Posterior cingulate gyrus (tissue), 11 donors: Measurements from ENCODE around the gene EDEM2.
"Not testable (repeated sequence)": the region's sequence is repeated elsewhere in the genome, so short reads cannot be mapped to it uniquely, and the experiment has no call there.

Experiments
- DNase-seq, 10 donors: peaks; one replicate each; pipeline versions ENCODE4 v3.0.0 to v3.0.0-alpha.2; 2020 to 2021; ENCODE audit warnings: mixed read lengths in 3 of 10
- intact Hi-C: fragments of 100-400 bp; cut with DNase I; formaldehyde crosslinking; loops from one replicate; pipeline ENCODE4 v1.15.1; 2023

Gene EDEM2

DNA sequence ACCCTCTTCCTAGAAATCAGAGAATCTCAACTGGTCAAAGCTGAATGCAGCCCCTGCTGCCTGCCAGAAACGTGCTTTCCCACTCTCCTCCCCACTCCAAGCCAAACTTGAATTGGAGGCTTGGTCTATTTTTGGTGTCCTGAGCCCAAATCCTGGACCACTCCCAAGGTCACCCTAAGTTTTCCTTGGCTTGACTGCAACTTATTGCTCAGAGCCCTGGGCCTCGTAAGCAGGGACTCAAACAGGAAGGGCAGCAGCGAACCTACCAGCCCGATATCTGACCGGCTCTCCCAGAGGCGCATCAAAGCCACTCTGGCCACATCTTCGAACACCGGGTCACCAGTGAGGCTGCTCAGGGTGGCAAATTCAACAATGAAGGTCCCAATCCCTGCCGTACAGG is 12.7 kb downstream of the EDEM2 start:
- no peak for DNase-seq
- intact Hi-C loops: no loop called here

DNA sequence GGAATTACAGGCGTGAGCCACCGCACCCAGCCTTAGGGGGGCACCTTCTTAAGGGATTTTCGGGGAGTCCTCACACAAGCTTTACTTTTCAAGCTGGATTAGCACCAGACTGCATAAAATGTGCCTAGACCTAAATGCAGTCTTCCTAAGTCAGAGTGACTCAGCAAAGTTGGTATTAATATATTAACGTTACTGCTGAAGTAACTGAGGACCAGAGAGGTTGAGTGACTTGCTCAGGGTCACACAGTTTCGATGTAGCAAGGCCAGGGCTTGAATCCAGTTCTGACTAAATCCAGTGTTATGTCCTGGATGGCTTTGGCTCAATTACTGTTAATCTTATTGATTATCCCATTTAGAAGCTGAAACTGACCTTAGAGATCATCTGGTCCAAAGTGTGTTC is 13.4 kb downstream of the EDEM2 start:
- no peak for DNase-seq
- intact Hi-C loops: no loop called here

DNA sequence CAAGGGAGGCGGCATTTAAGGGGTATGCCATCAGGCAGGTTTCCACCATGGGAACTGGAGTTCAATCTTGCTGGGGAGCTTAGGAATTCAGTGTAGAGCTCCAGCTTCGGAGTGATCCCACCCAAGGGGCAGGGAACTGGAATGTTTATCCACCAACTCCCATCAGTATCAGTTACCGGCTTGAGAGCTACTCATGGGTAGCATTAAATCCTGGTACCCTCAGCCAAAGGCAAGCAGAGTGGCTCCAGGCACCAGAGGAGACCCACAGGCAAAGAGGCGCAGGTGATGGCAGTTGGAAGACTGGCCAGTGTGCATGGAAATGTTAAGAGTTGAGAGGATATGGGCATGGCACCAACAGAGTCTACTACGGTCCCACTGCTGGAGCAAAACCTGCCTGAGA is 14.1 kb downstream of the EDEM2 start:
- no peak for DNase-seq
- intact Hi-C loops: no loop called here

DNA sequence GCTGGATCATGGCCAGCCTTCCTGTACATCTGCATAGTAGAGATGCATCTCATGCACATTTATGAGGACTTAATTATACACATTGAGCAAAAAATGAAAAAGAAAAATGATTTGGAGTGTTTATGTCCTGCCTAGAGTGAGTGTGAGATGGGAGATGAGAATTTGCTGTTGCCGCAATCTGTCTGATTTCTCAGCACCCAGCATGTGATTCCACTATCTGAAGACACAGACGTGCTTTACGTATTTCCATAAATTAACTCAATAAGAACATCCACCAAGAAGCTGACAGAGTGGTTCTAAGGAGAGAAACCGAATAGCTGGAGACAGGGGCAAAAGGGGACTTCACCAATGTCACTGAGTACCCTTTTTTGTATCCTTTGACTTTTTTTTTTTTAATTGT is 15.2 kb downstream of the EDEM2 start:
- no peak for DNase-seq
- intact Hi-C loops: no loop called here

DNA sequence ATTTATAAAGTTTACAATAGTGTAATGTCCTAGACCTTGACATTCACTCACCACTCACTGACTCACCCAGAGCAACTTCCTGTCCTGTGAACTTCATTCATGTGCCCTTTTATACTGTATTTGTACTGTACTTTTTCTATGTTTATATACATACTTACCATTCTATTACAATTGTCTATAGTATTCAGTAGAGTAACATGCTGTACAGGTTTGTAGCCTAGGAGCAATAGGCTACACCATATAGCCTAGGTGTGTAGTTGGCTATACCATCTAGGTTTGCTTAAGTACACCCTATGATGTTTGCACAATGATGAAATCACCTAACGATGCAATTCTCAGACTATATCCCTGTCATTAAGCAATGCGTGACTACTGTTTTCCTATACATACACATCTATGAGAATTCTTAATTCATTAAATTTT is 17.5 kb downstream of the EDEM2 start:
- DNase-seq: no peak
- intact Hi-C loops: no loop called here

DNA sequence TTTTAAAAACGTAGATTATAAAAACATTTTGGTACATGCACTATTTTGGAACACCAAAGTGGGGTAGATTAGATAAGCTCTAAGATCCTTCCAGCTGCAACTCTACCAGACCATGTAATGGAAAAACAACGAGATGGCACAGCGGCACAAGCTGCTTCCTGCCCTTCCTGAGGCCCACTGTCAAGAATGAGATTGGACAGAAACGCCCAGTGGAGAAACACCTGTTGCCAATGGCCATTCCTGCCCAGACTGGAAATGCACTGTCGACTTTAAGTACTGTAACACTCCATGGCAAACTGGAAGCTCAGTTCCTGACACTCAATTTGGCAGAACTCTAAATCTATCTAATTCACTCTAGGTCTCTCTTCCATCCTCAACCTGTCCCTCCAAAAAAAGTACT is 21.4 kb downstream of the EDEM2 start:
- no peak for DNase-seq
- intact Hi-C loops: no loop called here

DNA sequence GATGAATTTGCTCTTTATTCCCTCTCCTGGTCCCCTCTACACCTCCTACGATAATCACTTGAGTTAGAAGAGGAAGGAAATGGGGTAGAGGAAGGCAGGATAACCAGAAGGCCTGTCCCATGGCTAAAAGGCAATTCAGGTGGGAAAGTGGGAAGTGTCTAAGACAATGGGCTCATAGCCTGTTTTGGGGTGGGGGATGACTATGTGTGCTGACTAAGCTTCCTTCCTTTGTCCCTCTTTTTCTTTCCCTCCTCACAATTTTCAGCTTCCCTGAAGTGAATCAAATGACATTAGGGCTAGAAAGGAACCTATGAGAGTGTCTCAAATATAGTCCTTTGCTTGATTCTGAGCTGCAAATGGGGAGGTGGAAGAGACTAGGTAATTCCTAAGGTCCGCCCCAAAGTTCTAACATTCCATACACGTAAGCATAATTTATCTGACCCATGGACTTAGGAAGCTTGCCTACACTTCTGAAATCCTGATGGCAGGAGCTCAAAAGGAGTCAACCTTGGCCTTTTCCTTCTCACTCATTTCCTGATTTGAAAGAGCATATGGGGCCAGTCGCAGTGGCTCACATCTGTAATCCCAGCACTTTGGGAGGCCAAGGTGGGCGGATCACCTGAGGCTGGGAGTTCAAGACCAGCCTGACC is 24.3 kb downstream of the EDEM2 start:
- DNase-seq: no peak
- intact Hi-C loops: no loop called here

DNA sequence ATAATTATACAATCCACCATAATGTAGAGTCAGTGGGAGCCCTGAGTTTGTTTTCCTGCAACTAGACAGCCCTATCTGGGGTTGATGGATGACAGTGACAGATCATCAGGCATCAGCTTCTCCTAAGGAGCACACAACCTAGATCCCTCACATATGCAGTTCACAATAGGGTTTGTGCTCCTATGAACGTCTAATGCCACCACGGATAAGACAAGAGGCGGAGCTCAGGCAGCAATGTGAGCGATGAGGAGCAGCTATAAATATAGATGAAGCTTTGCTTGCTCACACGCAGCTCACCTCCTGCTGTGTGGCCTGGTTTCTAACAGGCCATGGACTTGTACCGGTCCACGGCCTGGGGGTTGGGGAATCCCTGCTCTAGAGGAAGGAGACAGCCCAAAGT is 25.9 kb downstream of the EDEM2 start:
- no peak for DNase-seq
- intact Hi-C loops: no loop called here

DNA sequence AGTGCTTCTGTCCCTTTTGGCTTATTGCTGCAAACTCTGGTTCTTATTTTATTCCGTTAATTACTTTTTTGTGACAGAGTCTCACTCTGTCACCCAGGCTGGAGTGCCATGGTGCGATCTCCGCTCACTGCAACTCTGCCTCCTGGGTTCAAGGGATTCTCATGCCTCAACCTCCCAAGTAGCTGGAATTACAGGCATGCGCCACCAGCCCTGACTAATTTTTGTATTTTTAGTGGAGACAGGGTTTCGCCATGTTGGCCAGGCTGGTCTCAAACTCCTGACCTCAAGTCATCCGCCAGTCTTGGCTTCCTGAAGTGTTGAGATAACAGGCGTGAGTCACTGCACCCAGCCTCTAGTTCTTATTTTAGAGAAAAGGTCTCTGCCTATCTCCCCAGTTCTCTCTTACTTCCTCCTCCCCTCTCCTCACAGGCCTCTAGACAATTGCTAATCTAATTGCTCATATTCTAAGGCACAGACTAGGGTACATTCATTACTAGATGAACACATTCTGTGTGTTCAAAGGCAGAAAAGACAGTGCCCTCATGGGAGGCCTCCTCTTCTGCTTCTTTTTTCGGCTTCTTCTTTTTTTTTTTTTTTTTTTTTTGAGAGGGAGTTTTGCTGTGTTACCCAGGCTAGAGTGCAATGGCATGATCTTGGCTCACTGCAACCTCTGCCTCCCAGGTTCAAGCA is 27.0 kb downstream of the EDEM2 start:
- no peak for DNase-seq
- intact Hi-C loops: no loop called here

DNA sequence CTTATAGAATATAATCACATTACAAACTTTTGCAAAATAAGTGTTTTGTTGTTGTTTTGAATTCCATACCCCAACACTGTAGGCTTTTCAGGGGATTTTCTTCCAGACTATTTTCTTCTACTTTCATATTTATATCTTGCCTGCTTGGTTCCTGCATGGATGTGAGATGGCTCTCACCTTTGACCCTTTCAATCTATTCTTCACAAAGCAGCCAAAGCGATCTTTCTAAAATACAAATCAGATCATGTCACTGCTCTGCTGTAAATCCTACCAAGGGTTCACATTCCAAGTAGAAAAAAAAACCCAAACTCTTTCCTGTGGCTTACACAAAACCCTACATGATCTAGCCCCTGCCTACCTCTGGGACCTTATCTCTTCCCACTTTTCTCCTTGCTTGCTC is 29.5 kb downstream of the EDEM2 start:
- intact Hi-C loops: no loop called here
- DNase-seq: no peak

DNA sequence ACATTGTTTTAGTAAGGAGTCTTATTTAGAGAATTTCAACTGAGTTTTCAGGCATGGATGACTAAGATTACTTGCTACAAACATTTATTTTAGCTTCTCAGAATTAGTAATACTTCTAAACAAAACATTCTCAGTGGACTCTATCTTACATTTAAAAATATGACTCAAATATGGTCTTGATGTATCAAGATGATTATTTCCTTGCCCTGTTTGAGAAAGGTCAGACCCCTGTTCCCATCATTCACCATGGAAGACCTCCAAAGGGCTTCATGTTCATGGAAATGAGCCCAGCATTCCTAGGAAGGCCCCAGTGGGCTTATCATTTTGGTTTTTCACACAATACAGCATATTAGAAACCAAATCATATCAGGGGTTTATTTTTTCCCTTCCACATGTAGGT is 29.9 kb downstream of the EDEM2 start:
- no peak for DNase-seq
- intact Hi-C loops: no loop called here

DNA sequence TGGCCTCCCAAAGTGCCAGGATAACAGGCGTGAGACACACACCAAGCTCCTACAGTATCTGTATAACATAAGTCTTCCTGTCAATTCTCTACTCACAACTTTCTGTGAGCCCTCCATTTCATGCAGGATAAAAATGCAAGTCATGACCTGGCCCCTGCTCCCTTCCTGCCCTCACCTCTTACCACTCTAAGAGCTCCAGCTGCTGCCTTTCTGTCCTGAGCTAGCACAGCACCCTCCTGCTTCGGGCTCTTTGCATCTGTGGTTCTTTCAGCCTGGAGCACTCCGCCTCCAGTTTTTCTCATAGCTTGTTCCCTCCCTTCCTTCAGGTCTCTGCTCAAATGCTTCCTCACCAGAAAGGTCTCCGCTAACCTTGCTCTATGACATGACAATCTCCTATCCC is 30.9 kb downstream of the EDEM2 start:
- no peak for DNase-seq
- intact Hi-C loops: no loop called here

DNA sequence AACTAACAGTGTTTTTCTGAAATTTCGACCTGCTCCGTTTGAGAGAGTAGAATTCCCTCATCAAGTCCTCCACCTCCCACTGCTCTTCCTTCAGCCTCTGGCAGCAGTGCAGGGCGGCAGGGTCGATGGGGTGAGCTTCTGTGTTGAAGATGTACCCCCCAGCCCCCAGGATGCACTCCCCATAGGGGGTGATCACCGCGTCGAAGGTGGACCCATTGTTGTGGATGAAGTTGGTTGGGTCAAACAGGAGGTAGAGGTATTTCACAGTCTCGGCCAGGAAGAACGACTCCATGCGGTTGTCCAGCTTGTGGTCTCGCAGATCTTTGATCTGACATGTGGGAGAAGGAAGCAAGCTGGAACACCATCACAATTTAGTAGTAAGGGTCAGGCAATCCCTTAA is 31.5 kb downstream of the EDEM2 start:
- intact Hi-C loops: no loop called here
- DNase-seq: no peak

DNA sequence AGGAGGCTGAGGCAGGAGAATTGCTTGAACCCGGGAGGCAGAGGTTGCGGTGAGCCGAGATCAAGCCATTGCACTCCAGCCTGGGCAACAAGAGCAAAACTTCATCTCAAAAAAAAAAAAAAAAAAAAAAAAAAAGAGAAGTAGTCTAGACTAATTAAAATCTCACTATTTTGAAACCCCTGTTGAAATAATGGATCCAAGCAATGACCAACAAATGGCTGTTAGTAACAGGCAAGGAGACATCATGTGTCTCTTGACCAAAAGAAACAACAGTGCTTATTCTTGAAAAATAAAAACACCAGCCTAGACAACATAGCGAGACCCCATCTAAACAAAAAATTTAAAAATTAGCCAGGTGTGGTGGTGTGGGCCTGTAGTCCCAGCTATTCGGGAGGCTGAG is 34.9 kb downstream of the EDEM2 start:
- intact Hi-C loops, DNase-seq: not testable (repeated sequence)

DNA sequence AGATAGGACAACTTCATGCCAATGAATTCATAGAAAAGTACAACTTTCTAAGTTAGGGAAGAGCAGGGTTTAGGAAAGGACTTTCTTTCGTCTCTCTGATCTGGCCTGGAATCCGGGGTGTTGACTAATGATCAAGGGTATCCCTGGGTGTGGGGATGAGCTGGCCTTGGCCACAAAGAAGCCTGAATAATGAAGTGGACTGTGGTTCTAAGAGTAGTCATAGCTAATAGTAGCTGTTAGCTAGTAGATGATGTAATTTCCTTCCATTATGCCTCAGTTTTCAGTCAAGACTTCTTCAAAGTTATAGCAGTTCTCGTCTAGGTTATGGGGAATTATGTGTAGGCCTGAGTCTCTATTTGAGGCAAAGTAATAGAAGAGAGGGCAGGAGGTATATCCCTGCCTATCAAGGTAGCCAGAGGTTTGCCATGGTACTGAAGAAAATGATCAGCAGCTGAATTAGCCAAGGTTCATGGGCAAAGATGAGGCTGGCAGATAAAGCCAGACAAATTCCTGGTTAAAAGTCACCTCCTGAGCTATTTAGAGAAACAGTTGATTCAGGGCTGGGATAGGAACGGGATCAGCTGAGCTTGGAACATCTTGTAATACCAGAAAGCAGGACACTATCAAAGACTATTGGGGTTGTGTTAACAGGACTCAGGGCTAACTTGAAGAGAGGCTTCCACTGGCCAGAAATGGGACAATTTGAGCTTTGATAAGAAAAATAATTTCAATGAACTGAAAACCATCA is 35.8 kb downstream of the EDEM2 start:
- DNase-seq: no peak
- intact Hi-C loops: no loop called here

DNA sequence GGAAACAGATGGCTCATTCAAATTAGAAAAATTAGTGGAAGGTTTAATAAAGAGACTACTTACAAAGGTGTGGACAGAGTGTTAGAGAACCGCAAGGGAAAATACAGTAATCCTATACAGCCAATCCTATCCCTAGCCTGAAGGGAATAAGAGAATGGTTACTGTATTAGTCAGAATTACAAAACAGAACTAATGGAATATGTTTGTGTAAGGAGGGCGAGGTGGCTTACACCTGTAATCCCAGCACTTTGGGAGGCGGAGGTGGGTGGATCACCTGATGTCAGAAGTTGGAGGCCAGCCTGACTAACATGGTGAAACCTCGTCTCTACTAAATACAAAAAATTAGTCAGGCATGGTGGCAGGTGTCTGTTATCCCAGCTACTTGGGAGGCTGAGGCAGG is 38.2 kb downstream of the EDEM2 start:
- intact Hi-C loops: no loop called here

DNA sequence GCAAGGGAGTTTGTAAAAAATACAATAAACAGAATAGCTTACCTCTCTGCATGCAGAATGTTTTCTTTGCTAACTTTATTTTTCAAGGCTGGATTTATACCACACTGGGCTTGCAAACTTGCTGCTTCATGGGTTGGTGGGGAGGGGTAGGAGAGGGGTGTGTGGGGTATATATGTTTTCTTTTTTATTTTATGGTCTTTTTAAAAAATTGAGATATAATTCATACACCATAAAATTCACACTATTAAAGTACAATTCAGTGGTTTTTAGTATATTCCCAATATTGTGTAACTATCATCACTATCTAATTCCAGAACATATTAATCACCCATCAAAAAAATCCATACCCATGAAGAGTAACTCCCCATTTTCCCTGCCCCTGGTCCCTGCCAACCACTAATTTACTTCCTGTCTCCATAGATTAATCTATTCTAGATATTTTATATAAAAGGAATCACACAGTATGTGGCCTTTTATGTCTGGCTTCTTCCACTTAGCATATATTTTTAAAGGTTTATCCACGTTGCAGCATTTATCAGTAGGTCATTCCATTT is 40.2 kb downstream of the EDEM2 start:
- no peak for DNase-seq
- intact Hi-C loops: no loop called here

More for the DNA sequence above, 38.2 kb downstream of the EDEM2 start:
- DNase-seq: no peak

DNA sequence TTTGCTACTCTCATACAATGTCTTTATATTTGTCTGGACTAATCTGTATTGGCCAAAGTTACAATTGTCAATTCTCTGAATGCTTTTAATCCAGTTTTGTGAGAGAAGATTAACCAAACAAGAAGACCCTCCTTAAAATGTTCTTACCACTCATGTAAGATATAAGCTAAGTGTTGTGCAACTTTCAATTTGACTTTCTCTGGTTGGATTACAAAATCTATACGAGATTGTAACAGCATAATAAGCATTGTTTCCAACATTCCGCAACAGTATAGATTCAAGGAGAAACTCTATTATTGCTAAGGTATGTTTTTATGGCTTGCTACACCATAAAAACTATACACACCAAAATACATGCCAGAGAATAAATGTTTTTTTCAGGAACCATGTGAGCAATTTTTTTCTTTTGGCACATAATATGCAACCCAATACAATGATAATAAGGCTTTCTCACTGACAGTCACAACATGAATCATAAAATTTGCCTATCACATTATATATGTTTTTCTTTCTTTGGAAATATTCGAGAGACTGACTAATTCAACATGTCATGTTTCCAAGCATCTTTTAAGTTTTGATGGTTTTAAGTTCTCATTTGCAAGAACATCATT is 42.3 kb downstream of the EDEM2 start:
- no peak for DNase-seq
- intact Hi-C loops: no loop called here

DNA sequence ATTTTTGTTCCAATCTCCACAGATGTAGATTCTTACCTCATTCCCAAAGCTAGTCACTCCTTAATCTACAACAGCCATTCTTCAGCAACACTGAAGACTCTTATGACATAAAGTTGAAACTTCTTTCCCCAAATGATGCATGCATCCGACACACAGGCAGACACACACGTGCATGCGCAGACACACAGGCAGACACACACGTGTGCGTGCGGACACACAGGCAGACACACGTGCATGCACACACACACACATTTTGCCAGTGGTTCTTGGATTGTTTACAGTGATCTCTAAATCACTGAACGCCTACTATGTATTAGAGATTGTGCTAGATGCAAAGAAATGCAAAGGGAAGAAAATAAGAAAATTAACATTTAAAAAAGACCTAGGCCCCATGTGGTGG is 45.5 kb downstream of the EDEM2 start:
- no peak for DNase-seq
- intact Hi-C loops: no loop called here

DNA sequence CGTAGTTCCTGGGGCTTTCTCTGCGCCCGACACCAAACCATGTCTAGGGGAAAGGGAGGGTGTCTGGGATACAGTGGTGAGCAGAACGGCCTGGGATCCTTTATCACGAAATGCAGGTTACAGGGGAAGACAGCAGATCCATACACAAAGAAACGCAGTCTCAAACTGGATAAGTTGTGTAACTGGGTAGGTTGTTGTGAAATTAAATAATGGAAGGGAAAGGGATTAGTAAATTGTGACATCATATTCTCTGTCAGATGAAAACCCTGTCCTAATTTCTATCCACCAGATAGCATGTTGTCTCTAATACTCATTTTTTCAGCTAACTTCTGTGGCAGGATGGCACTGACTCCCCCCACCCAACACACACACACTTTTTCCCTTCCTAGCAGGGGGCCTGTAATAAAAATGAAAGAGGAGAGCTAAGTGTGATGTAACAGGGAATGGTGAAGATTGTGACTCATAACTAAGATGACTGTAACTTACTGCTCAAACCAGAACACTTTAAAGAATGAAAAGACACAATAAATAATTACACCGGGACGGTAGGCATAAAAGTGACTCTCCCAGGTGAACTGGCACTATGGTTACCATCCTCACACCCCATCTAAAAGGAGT is 53.8 kb downstream of the EDEM2 start:
- intact Hi-C loops: loop anchor here (2.0 to 5.0 kb wide), 5 partner anchors 53 to 221 kb away; partner anchors contain the start of genes EDEM2, GGT7, GSS and MYH7B

More for the DNA sequence above, 53.8 kb downstream of the EDEM2 start:
- no peak for DNase-seq
